ENCODE data around the gene SNX11.

DNA sequence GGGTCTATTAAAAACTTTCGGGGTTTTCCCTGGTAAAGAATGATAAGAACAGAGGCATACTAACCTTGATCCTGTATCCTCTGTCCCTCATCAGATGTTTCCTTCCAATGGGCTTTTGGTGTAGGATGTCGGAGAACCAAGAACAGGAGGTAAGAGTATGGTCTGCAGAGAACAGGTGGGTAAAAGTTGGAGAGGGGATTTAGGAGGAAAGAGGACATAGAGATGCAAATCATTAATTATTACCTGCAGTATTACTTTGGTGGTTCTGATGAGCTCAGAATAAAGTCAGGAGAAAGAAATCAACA lies 4.3 kb downstream of the SNX11 start:
- no peak for TF ChIP-seq FOXK2 (IDR thresholded peaks at IDR 0.05)
- no peak for TF ChIP-seq FOXM1 (IDR thresholded peaks at IDR 0.05; ENCODE audit: borderline replicate concordance)
- no peak for TF ChIP-seq FOXA1 (IDR thresholded peaks at IDR 0.05)
- no peak for TF ChIP-seq ARNT (IDR thresholded peaks at IDR 0.05)
- no peak for TF ChIP-seq TARDBP (IDR thresholded peaks at IDR 0.05)

Measured in HEK293T (cell line).